Measurements from ENCODE around the gene CSNK2A3. TPM values are rescaled to one million over a fixed set of nuclear protein-coding genes. Genes with fewer than 3 reads are reported as not detected.
A peak's percentile ranks its signal among the peaks of the same experiment; 100 is the strongest.
"Not testable (repeated sequence)": the region's sequence is repeated elsewhere in the genome, so short reads cannot be mapped to it uniquely, and the experiment has no call there.

CSNK2A3 gene
- 1.2 to 3.5 TPM (median 2.7 TPM) in 3 replicates for total RNA-seq
- long read RNA-seq: 0 reads

GRCh38 chr11:11352878-11353277 is at the start of gene CSNK2A3:
TSS of gene CSNK2A3 (minus strand) at chr11:11353250. CDS start at chr11:11353119, 131 bp downstream.
- DNase-seq (ENCODE audit: low spot score); H3K4me3 Mint-ChIP-seq (ENCODE audit: unreplicated experiment); H3K27me3 Mint-ChIP-seq (ENCODE audit: low read depth); H3K9me3 Mint-ChIP-seq (ENCODE audit: low read depth); H3K27ac Mint-ChIP-seq (ENCODE audit: unreplicated experiment): not testable (repeated sequence)
- Mint-ChIP-seq H3K36me3 (ENCODE audit: low read depth) (peaks cover 15% of the 10 kb centered on the region), H3K4me1 (ENCODE audit: low read depth) (peaks cover 41% of the 10 kb centered on the region)

GRCh38 chr11:11401960-11402535 is 49.0 kb upstream of the CSNK2A3 start:
- Mint-ChIP-seq H3K27me3 (ENCODE audit: low read depth) (peaks cover 9% of the 10 kb centered on the region), H3K9me3 (ENCODE audit: low read depth) (no peaks in the 10 kb centered on the region), H3K27ac (ENCODE audit: unreplicated experiment) (no peak overlapping the region), H3K4me3 (ENCODE audit: unreplicated experiment) (no peak overlapping the region), H3K36me3 (ENCODE audit: low read depth) (peaks cover 10% of the 10 kb centered on the region), H3K4me1 (ENCODE audit: low read depth) (peaks cover 15% of the 10 kb centered on the region)
- DNase-seq (ENCODE audit: low spot score): no peak
- no peak for TF ChIP-seq CTCF (IDR thresholded peaks at IDR 0.05)

GRCh38 chr11:11400635-11401232 is 47.7 kb upstream of the CSNK2A3 start:
- DNase-seq (ENCODE audit: low spot score): no peak
- no peak overlapping the region for H3K4me3 Mint-ChIP-seq (ENCODE audit: unreplicated experiment)
- no peaks in the 10 kb centered on the region for H3K9me3 Mint-ChIP-seq (ENCODE audit: low read depth)
- H3K4me1 Mint-ChIP-seq (ENCODE audit: low read depth): peaks cover 23% of the 10 kb centered on the region
- peaks cover 12% of the 10 kb centered on the region for H3K36me3 Mint-ChIP-seq (ENCODE audit: low read depth)
- H3K27ac Mint-ChIP-seq (ENCODE audit: unreplicated experiment): no peak overlapping the region
- H3K27me3 Mint-ChIP-seq (ENCODE audit: low read depth): peaks cover 11% of the 10 kb centered on the region
- peak; percentile 39 for TF ChIP-seq CTCF (IDR thresholded peaks at IDR 0.05)

- Mint-ChIP-seq H3K27ac (ENCODE audit: unreplicated experiment) (no peak overlapping the region), H3K4me1 (ENCODE audit: low read depth) (peaks cover 27% of the 10 kb centered on the region), H3K9me3 (ENCODE audit: low read depth) (no peaks in the 10 kb centered on the region), H3K4me3 (ENCODE audit: unreplicated experiment) (no peak overlapping the region), H3K36me3 (ENCODE audit: low read depth) (peaks cover 12% of the 10 kb centered on the region), H3K27me3 (ENCODE audit: low read depth) (peaks cover 9% of the 10 kb centered on the region)
- TF ChIP-seq CTCF (IDR thresholded peaks at IDR 0.05): no peak
- DNase-seq (ENCODE audit: low spot score): no peak
Measured at GRCh38 chr11:11400121-11400520, 47.1 kb upstream of the CSNK2A3 start.

GRCh38 chr11:11397781-11398180 is 44.7 kb upstream of the CSNK2A3 start:
- Mint-ChIP-seq H3K4me1 (ENCODE audit: low read depth) (peaks cover 17% of the 10 kb centered on the region), H3K27ac (ENCODE audit: unreplicated experiment) (no peak overlapping the region), H3K36me3 (ENCODE audit: low read depth) (peaks cover 7% of the 10 kb centered on the region), H3K9me3 (ENCODE audit: low read depth) (no peaks in the 10 kb centered on the region), H3K4me3 (ENCODE audit: unreplicated experiment) (no peak overlapping the region), H3K27me3 (ENCODE audit: low read depth) (peaks cover 2% of the 10 kb centered on the region)
- no peak for DNase-seq (ENCODE audit: low spot score)
- no peak for TF ChIP-seq CTCF (IDR thresholded peaks at IDR 0.05)

- H3K9me3 Mint-ChIP-seq (ENCODE audit: low read depth): no peaks in the 10 kb centered on the region
- TF ChIP-seq CTCF (IDR thresholded peaks at IDR 0.05): no peak
- no peak for DNase-seq (ENCODE audit: low spot score)
- H3K4me3 Mint-ChIP-seq (ENCODE audit: unreplicated experiment): no peak overlapping the region
- peaks cover 2% of the 10 kb centered on the region for H3K27me3 Mint-ChIP-seq (ENCODE audit: low read depth)
- H3K4me1 Mint-ChIP-seq (ENCODE audit: low read depth): peaks cover 15% of the 10 kb centered on the region
- peaks cover 7% of the 10 kb centered on the region for H3K36me3 Mint-ChIP-seq (ENCODE audit: low read depth)
- H3K27ac Mint-ChIP-seq (ENCODE audit: unreplicated experiment): peak overlapping the region; percentile 46
Measured at GRCh38 chr11:11397036-11397415, 44.0 kb upstream of the CSNK2A3 start.
